Measurements from ENCODE around the gene SORT1.
A peak's percentile ranks its signal among the peaks of the same experiment; 100 is the strongest.
"Not testable (repeated sequence)": the region's sequence is repeated elsewhere in the genome, so short reads cannot be mapped to it uniquely, and the experiment has no call there.

Gene SORT1

DNA sequence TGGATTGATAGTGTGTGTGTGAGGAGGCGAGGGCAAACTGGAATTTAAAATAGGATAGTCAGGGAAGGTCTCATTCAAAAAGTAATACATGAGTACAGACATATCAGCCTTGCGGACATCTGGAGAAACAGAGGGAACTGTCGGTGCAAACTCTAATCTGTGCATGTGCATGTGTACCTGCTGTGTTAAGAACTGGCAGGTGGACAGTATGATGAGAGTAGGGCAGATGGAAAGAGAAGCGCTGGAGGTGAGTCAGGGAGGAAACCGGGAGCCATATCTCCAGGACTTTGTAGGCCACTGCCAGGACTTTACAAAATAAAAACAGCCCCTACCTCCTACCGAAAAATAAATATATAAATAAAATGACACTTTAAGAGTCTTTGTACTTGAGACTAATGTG is 59.6 kb downstream of the SORT1 start:
- no peak for DNase-seq

DNA sequence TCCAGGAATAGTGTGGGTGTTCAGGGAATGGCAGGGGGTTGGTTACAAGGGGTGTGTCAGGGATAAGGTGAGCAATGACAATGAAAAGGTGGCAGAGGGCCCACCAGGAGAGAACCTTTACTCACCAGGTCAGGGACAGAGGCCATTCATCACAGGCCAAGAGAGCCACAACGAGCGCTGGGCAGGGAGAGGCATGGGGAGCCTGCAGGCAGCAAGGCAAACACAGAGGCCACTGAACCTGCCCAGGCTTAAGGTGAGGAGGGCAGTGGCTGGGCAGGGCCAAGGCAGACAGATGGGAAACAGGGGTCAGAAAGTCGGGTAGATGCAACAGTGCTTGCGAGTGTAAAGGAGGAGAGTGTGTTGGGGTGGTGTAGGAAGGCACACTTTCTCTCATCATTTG is 62.6 kb downstream of the SORT1 start:
- DNase-seq, result no peak

DNA sequence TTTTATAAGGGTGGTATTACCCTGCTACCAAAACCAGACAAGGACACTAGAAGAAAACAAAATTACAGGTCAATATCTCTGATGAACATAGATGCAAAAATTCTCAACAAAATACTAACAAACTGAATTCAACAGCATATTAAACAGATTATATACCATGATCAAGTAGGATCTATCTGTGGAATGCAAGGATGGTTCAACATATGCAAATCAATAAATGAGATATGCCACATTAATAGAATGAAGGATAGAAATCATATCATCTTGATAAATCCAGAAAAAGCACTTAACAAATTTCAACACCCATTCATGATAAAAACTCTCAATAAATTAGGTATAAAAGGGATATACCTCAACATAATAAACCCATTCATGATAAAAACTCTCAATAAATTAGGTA is 66.6 kb downstream of the SORT1 start:
- DNase-seq, result no peak

DNA sequence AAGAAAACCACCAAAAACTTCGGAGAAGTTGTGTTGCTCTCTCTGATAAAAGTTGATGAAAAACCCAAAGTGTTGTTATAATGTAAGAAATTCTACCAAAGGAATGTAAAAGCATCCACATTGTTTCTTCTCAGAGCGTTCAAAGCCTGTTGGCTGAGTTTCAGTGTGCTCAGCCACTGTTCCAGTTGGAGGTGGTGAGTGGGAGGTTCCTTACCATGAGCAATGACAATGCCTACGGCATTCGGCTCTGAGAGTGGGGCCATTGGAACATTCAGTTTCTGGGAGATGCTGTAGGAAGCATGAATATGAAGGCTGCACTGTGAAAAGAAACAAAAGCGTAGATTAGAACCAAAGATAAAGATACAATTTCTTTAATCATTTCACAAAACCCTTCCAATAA is 70.4 kb downstream of the SORT1 start:
- DNase-seq, result no peak

DNA sequence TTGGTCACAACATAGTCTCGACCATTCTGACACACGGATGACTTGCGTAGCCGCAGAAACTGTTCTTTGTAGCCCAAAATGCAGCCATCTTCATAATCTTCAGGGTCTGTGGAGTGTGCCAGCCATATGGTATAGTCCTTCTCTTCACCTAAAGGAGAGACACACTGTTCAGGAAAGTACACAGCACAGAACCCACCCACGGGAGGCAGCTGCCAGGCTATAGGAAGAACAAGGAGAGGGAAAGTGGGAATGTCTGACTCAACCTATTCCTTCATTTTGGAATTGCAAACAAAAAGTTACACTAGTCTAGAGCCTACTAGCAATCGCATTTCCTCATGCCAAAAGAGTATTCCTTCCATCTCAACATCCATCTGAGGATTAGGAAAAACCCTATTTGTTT is 74.7 kb downstream of the SORT1 start:
- DNase-seq, result no peak

DNA sequence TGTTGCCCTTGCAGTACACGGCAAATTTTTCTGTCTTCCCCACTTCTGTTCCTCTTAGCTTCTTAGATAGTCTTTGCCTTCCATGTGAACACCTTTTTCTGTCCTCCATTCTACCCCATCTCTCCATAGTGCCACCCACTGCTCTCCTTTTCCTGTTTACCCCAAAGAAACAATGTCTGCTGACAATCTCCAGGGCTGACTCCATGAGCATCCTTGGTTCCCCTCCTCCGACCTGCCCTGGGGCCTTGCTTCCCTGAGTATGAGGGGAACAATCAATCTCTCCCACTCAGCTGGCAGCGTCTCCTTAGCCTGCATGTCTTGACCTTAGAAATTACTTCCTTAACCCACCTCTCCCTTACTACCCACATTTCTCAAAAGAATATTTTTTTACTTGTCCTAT is 78.6 kb downstream of the SORT1 start:
- no peak for DNase-seq

DNA sequence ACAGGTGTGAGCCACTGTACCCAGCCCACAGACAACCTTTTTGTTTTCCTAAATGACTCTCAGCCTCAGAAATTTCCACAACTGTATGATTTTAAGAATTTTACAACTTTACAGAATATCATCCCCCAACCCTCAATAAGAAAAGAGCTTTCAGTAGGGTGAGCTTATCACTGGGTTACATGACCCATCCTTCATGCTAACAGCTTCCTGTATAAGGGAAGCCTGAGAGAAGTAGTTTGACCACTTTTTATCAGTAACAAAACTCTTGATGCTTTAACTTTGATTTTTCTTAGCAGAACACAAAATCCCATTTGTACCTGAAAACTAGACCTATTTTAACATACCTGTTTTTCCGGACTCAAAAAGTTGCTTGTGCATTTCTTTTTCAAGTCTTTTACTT is 81.2 kb downstream of the SORT1 start:
- DNase-seq, result no peak

DNA sequence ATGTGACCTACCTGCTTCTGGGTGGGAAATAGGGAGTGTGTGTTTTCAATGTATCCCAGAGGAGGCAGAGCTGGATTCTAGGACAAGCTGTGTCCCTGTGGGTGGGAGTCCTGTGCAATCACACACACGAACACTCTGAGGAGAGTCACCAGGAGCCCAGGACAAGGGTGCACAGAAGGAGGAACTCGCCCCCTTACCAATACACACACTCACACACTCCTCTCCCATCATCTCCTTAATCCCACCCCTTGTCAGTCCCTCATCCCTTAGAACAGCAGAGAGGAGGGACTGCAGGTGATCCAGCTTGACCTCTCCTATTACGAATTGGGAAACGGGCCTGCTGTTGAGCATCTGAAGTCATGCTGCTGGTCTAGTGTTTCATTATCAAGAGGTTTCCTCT is 82.4 kb downstream of the SORT1 start:
- DNase-seq, result no peak

DNA sequence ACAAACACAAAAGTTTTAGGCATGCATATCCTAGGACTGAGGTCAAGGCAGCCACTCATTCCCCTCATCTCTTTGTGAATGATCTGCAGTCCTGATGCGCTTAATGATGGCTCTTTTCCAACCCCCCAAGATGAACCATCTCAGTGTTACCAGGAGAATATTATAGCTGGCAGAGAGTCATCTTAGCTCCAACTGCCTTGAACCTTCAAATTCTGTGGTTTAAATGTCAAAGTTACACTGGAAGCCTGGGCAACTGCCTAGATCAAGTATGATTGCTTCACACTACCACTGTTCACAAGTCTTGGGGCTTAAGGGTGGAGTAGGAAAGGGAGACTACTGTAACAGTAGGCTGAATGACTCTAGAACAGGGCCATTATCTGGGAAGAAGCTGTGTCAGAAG is 82.9 kb downstream of the SORT1 start:
- DNase-seq, result no peak

DNA sequence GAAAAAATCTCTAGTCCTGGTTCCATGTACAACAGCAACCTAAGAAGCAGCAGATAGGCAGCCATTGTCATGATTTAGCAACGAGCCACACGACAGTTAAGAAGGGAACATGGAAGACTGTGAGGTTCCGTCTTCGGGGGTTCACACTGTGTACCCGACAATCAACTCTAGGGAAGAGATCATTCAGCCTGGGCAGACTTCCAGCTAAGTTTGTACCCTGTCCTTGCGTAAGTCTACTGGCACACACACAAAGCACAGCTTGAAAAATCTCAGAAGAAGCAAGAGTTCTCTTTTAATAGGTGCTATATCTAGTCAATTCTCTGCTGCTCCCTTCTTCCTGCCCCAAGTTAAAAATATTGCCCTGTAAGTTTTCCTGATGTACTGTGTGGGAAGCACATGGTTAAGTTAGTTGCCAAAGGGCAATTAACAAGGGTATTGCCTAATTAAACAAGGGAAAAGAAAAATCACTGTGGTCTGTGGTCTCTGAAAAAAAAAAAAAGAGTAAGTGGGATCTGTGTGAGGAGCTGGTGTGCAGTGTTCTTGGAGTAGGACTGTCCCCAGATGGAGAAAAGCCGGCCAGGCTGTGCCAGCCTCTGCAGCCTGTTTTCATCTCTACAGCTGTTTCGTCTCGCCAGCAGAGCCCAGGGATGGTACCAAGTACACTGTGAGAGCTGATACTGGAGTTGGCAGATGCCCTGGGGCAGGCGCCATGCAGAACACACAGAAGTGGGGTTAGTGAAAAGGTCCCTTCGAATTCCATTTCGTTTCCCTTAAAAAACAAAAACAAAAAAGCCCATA is 84.5 kb downstream of the SORT1 start:
- DNase-seq, result no peak

DNA sequence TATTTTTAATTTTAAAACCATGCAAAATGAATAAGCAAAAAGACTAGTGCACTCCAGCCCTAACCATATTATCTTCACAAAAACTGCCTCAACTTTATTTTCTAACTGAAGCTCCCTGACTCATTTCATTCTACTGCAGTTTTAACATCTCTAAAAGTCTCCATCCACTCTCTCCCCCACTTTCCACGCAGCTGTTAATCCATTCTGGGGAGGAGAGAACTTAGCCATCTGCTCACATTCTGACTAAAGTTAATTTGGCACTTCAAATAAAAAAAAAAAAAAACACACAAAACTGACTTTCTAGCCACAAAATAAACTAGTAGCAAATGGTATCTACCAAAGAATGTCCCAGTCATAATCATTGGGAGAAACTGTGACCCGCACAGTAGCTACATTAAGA is 85.5 kb downstream of the SORT1 start:
- no peak for DNase-seq

DNA sequence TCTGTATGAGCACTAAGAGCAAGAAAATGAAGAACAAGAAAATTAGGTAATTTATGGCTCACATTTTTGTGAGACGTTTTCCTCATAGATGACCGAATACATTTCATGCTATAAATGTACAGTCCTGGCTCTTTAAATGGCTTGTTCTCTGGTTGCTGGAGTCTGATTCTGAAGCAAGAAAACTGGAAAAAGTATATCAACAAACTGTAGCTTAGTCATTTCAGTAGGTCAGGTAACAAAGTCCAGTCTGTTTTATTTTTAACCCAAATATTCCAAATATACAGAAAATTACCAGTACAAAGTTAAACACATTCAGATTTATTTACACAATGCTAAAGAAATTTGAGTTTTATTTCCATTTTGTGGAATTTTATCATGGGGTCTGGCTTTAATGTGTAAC is 88.4 kb downstream of the SORT1 start:
- no peak for DNase-seq

DNA sequence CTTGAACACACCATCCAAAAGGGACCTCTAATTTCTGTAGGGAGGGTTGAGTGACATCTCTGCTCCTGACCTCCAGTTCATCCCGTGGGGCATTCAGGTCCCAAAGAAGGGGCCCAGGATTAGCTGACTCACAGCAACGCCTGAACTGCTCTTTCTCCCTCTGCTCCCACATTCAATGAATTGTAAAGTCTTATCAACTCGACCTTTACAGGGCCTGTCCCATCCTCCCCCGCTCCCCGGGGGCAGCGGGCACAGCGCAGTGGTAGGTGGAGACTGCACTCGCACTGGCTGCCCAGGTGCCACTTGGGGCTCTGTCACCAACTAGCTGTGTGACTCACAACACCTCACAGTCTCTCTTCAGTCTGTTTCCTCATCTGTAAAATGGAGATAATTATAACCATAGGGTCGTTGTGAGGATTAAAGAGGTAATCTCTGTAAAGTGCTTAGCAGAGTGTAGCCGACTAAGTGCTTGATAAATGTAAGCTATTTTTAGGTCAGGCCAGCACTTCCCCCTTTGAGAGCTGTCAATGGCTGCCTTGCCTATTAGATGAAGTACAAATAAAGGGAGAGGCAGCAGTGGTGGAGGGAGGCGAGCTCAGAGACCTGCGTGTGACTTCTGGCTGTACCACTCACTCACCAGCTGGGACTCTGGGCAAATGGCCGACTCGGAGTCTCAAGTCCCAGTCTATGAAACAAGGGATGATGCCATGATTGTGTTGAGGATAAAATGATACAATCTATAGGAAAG is 90.3 kb downstream of the SORT1 start:
- DNase-seq, result peak in 1 of 2 experiments; percentile 57

DNA sequence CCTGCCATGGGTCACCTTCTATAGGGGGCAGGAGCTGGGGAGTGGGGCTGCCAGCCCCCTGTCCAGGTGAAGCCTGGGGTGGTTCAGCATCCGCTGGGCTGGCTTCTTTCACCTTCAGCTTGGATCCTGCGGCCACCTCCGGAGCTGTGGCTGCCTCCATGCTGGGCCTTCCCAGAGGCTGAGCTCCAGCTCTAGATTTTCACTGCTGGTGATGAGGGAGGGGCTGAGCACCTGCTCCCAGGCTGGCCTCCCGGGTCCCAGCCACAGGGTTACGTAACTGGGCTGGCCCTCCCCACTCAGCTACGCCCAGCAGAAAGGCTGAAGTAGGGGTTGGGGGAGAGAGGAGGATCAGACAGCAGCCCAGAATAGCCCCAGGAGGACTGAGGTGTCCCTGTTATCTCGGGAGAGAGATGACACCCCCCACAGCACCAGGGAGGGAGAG is 90.9 kb downstream of the SORT1 start, which contains the start of gene MYBPHL:
TSS of gene MYBPHL (minus strand) at position 180 of the 442 bp plus-strand sequence. CDS start at position 160, 20 bp downstream.
- DNase-seq, result no peak

DNA sequence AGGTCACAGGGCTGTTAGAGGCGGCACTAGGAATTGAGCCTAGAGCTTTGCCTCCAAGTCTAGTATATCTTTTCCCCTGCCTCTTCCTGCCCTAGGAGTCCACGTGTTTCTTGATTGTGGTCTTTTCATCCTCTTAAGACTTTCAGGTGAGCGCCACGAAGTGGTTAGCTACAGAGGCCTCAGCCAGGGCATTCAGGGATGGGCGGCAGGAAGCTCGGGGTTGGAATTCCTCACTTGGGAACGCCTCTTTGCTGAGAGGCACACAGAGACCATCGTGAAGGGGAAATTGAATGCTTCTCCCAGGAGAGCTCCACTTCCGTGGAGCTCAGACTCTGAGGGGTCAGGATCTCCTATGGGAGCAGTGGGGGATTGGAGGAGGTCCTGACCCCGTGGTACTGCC is 91.7 kb downstream of the SORT1 start:
- not testable (repeated sequence) for DNase-seq

DNA sequence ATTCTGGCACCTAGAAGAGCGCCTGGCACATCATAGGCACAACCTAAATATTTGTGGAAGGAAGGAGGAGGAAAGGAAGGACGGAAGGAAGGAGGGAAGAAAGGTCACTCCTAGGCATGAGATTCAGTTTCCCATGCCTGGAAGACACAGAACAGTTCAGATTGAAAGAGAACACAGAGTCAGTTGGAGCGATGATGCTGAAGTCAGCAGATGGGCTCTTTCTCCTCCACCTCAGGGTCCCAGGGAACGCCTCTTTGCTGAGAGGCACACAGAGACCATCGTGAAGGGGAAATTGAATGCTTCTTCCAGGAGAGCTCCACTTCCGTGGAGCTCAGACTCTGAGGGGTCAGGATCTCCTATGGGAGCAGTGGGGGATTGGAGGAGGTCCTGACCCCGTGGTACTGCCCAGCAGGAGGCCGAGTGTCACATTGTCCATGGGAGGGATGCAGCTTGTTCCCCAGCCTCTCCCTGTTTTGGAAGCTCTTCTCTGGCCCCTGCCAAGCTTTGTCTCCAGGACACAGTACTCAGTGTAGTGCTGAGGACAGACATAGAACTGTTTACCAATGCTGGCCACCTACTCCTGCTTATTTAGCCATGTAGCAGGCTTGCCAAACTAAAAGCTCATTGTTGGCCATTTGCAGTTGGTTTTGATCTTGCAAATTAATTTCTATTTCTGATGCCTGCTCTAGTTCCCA is 93.3 kb downstream of the SORT1 start:
- no peak for DNase-seq

DNA sequence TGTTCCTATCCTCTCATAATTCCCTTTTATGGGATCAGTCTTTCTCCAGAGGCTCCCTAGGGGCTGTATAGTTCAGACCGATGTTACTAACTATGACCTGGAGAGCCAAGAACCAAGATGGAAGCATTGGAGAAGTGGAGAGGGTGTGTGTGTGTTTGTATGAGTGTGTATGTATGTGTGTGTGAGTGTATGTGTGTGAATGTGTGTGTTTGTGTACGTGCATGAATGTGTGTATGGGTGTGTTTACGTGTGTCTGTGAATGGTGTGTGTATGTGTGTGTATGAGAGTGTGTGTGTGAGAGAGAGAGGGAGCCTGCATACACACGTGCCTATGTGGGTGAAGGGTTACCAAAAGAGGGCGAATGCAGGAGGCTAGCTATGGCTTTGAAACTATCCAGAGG is 95.8 kb downstream of the SORT1 start:
- no peak for DNase-seq

DNA sequence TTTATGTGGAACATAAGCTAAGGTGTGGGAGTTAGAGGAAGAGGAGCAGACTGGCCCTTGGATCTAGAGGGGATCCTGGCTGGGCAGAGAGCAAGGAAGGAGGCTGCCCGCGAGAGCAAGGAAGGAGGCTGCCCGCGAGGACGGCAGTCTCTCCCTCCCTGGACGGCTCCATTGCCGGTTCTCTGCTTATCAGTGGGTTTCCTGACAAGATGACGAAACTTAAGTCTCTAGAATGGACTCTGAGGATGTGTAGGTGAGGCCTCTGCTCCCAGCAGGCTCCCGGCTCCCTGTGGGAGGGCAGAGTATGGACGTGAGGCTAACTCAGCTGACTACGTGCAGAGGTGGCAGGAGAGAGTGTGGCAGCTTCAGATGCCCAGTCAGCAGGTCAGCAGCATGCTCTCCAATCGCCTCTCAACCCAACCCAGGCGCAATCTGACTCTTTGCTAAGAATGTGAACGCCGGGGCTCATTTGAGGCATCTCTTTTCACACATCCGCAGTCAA is 97.0 kb downstream of the SORT1 start:
- no peak for DNase-seq

DNA sequence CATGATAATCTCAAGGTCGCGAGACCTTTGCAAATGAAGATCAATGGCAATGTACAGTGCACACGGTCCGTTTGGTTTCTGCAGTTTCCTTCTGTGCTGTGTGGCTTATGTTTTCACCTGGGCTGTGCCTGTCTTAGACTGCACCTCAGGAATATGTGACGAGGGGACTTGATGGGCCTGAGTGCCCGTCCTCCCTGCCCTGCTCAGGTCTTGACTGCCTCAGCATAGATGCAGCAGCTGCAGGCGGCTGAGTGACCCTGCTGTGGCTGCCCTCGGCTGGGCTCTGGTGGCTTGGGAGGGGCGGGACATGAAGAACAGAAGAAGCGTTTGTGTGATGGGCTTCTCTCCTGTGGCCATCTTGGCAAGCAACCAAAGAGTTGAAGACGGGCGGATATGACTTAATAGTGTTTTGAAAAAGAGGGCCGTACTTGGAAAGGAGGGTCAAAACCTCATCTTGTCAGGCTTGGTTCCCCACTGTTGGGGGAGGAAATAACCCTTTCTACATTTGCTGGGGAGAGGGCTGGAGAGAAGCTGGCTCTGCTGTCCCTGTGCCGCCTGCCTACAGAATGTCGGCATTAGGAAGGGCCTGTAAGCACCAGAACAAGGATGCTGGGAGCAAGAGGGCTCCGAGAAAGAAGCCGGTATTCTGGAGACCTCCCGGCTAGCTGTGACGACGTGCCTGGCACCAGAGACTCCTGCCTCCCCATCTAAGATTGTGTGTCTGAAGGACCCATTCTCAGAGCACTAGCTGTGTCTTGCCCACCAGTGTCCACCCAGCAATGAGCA is 98.0 kb downstream of the SORT1 start:
- DNase-seq, result no peak

DNA sequence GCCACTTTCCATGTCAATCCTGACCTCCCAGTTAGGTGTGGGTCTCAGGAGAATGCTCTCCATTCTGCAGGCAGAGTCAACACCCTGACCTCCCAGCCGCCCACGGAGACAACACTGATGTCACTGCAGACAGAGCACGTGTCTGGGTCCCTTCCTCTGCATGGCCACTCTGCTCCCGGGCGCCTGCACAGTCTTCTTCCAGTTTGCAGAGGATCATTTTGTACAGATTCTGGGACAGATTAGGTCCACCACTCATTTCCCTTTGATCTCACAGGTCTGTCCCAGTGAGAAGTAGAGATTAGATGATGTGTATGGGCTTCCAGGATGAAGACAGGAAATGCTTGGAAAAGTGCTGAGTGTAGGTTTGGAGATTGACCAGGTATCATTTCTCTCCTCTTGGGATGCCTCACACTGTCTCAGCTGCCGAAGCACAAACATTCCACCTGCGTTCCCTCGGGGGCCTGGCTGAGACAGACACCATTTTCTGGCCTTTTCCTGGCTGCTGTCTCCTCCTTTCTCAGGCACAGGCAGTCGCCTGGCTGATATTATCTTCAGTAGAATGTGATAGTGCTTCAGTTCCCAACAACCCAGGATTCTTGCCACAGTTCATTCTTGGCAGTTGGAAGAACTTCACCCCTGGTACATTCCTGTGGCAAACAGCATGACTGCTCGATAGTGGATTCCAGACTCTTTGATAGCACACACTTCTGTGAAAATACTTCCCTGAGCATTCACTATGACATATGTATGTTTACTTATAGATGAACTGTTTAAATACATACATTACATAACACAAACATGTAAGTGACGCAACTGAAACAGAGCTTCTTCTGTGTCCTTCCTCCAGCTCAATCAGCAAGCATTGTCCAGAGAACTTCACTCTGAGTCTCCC is 98.8 kb downstream of the SORT1 start:
- DNase-seq, result no peak

DNA sequence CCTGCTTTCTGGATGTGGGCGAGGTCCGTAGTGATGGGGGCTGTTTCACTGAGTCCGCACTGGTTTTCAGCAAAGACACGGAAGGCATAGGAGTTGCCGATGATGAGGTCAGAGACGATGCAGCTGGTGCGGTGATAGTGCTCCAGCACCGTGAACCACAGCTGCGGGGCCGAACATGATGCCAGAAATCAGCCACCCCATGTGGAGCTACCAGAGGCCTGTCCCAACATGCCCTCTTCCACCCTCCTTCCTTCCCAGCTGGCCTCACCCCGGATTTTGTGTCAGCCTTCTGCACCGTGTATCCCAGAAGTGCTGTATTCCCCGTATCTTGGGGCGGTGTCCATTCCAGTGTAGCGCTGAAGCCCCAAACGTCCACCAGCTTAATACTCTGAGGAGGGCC is 100.9 kb downstream of the SORT1 start:
- no peak for DNase-seq

Data from Kasumi-1 (cell line).